Measurements from ENCODE around the gene TUT1. TPM values are rescaled to one million over a fixed set of nuclear protein-coding genes. Genes with fewer than 3 reads are reported as not detected.

The TUT1 gene
- total RNA-seq, 1 donor from 2014 or later, result 22.1 TPM

GRCh38 chr11:62603072-62603408 is 11.7 kb upstream of the TUT1 start:
- peaks cover 3% of the 10 kb centered on the region for H3K27me3 Mint-ChIP-seq
- no peaks in the 10 kb centered on the region for H3K9me3 Mint-ChIP-seq
- H3K4me3 Mint-ChIP-seq, result peak overlapping the region; percentile 87
- H3K36me3 Mint-ChIP-seq, result peaks cover 25% of the 10 kb centered on the region
- DNase-seq (ENCODE audit: extremely low spot score, unreplicated experiment), result no peak
- H3K27ac Mint-ChIP-seq, result peak overlapping the region; percentile 80
- peaks cover 59% of the 10 kb centered on the region for H3K4me1 Mint-ChIP-seq (ENCODE audit: unreplicated experiment)
- TF ChIP-seq CTCF (conservative IDR thresholded peaks at IDR 0.05), result no peak

GRCh38 chr11:62602141-62603071 is 11.1 kb upstream of the TUT1 start:
- peak overlapping the region; percentile 94 for H3K4me3 Mint-ChIP-seq
- peaks cover 3% of the 10 kb centered on the region for H3K27me3 Mint-ChIP-seq
- DNase-seq (ENCODE audit: extremely low spot score, unreplicated experiment), result no peak
- TF ChIP-seq CTCF (conservative IDR thresholded peaks at IDR 0.05), result no peak
- no peaks in the 10 kb centered on the region for H3K9me3 Mint-ChIP-seq
- peaks cover 54% of the 10 kb centered on the region for H3K4me1 Mint-ChIP-seq (ENCODE audit: unreplicated experiment)
- H3K36me3 Mint-ChIP-seq, result peaks cover 31% of the 10 kb centered on the region
- H3K27ac Mint-ChIP-seq, result peak overlapping the region; percentile 100

- peak within 1 kb of the TSS; percentile 100 for H3K27ac Mint-ChIP-seq
- H3K9me3 Mint-ChIP-seq, result no peaks in the 10 kb centered on the region
- peaks cover 3% of the 10 kb centered on the region for H3K27me3 Mint-ChIP-seq
- peak; percentile 100 for DNase-seq (ENCODE audit: extremely low spot score, unreplicated experiment)
- H3K4me3 Mint-ChIP-seq, result peak within 1 kb of the TSS; percentile 94
- no peak for TF ChIP-seq CTCF (conservative IDR thresholded peaks at IDR 0.05)
- H3K4me1 Mint-ChIP-seq (ENCODE audit: unreplicated experiment), result peaks cover 50% of the 10 kb centered on the region
- peaks cover 31% of the 10 kb centered on the region for H3K36me3 Mint-ChIP-seq
These were observed 10.2 kb upstream of the TUT1 start, which contains the start of gene MTA2 for GRCh38 chr11:62601372-62602140. Gene MTA2 (minus strand): TSS chr11:62601865. CDS start chr11:62601450, 415 bp downstream.

- no peak for DNase-seq (ENCODE audit: extremely low spot score, unreplicated experiment)
- H3K36me3 Mint-ChIP-seq, result peaks cover 31% of the 10 kb centered on the region
- H3K4me1 Mint-ChIP-seq (ENCODE audit: unreplicated experiment), result peaks cover 47% of the 10 kb centered on the region
- no peaks in the 10 kb centered on the region for H3K9me3 Mint-ChIP-seq
- no peak for TF ChIP-seq CTCF (conservative IDR thresholded peaks at IDR 0.05)
- peak overlapping the region; percentile 94 for H3K4me3 Mint-ChIP-seq
- H3K27ac Mint-ChIP-seq, result peak overlapping the region; percentile 100
- peaks cover 3% of the 10 kb centered on the region for H3K27me3 Mint-ChIP-seq
These were observed 9.7 kb upstream of the TUT1 start for GRCh38 chr11:62601122-62601371.

GRCh38 chr11:62600367-62601121 is 9.2 kb upstream of the TUT1 start:
- TF ChIP-seq CTCF (conservative IDR thresholded peaks at IDR 0.05), result no peak
- DNase-seq (ENCODE audit: extremely low spot score, unreplicated experiment), result no peak
- Mint-ChIP-seq H3K9me3 (no peaks in the 10 kb centered on the region), H3K27ac (peak overlapping the region; percentile 100), H3K4me1 (ENCODE audit: unreplicated experiment) (peaks cover 46% of the 10 kb centered on the region), H3K36me3 (peaks cover 31% of the 10 kb centered on the region), H3K4me3 (peak overlapping the region; percentile 94), H3K27me3 (peaks cover 3% of the 10 kb centered on the region)
